Body of pancreas (tissue), 4 donors: ENCODE data around the gene LRSAM1. TPM values are rescaled to one million over a fixed set of nuclear protein-coding genes. Genes with fewer than 3 reads are reported as not detected.

Experiments
- ATAC-seq: fragments of 150-250 bp; one replicate; pipeline ENCODE4 v1.9.1; 2016
- DNase-seq, 4 donors: peaks; one replicate each; pipeline ENCODE4 v3.0.0-alpha.2; 2019
- H3K27ac ChIP-seq, 4 donors: fragments of 200-600 bp; sonication (generic); 1 replicate in 3 of 4; 2 replicates in 1 of 4; pipeline versions ENCODE4 v1.5.1 to v1.6.1; 2016 to 2019; ENCODE audit warnings: mild to moderate bottlenecking in 1 of 4, mixed read lengths in 1 of 4, moderate library complexity in 1 of 4
- H3K27me3 ChIP-seq, 2 donors: fragments of 200-600 bp; sonication (generic); one replicate each; pipeline ENCODE4 v1.6.0; 2016; ENCODE audit warnings: mild to moderate bottlenecking in 1 of 2
- H3K36me3 ChIP-seq, 2 donors: fragments of 200-600 bp; sonication (generic); replicated peaks in 1 of 2; 2 replicates each; pipeline ENCODE4 v1.5.1; 2016; ENCODE audit warnings: low read depth in 2 of 2; ENCODE audit not compliant: insufficient read depth in 1 of 2
- H3K4me1 ChIP-seq: fragments of 200-600 bp; sonication (generic); one replicate; pipeline ENCODE4 v1.6.0; 2016
- H3K4me3 ChIP-seq, 2 donors: fragments of 200-600 bp; sonication (generic); 1 replicate in 1 of 2; 2 replicates in 1 of 2; pipeline ENCODE4 v1.5.1; 2016 to 2019
- H3K9me3 ChIP-seq, 3 donors: fragments of 200-600 bp; sonication (generic); 1 replicate in 2 of 3; 2 replicates in 1 of 3; pipeline ENCODE4 v1.5.1; 2016
- POLR2A ChIP-seq, 3 donors: fragments of 450-650 bp; IDR thresholded peaks; one replicate each; pipeline ENCODE4 v1.6.1; 2016; ENCODE audit warnings: antibody characterized with exemption in 3 of 3, mild to moderate bottlenecking in 2 of 3
- WGBS, 2 donors: methylation state at CpG; one replicate each; pipeline ENCODE4 v1.1.5; 2017; 5-methylcytosine and 5-hydroxymethylcytosine counted together
- intact Hi-C: fragments of 100-400 bp; cut with DNase I; formaldehyde crosslinking; loops from one replicate; pipeline ENCODE4 v1.15.1; 2023
- total RNA-seq, 2 donors: library from RNA; depleted of rRNA; stranded (reverse); fragments of >200 nt; gene quantifications; one replicate each; pipeline ENCODE4 v1.1.0, GENCODE V29; 2016
- TF ChIP-seq, protein P1 (sequence below), 7 experiments: fragments of 450-650 bp in 4 of 7; fragments of 200-600 bp in 3 of 7; sonication (generic) in 3 of 7; IDR thresholded peaks; one replicate each; pipeline ENCODE4 v1.5.1; 2016 to 2019; ENCODE audit warnings: antibody characterized with exemption in 7 of 7

LRSAM1 gene
- total RNA-seq, 2 donors from 2014 or later = 9.6 to 26.0 TPM

DNA sequence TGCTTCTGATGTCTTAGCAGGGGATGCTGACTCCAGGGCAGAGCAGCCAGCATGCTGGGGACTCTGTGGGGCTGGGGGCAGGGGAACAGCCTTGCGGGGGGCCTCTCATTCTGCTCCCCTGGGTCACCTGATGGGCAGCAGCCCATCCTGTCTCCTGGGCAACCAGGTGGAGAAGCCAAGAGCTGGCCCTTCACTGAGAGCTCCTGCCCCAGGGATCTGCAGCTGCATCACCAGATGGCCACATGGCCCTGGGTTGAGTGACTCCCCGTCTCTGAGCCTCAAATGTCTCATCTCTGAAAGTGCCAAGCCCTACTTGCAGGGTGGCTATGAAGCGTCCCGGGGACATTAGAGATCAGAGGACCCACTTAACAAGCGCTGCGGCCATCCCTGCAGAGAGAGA lies 49.1 kb downstream of the LRSAM1 start:
- TF ChIP-seq, protein P1, sequence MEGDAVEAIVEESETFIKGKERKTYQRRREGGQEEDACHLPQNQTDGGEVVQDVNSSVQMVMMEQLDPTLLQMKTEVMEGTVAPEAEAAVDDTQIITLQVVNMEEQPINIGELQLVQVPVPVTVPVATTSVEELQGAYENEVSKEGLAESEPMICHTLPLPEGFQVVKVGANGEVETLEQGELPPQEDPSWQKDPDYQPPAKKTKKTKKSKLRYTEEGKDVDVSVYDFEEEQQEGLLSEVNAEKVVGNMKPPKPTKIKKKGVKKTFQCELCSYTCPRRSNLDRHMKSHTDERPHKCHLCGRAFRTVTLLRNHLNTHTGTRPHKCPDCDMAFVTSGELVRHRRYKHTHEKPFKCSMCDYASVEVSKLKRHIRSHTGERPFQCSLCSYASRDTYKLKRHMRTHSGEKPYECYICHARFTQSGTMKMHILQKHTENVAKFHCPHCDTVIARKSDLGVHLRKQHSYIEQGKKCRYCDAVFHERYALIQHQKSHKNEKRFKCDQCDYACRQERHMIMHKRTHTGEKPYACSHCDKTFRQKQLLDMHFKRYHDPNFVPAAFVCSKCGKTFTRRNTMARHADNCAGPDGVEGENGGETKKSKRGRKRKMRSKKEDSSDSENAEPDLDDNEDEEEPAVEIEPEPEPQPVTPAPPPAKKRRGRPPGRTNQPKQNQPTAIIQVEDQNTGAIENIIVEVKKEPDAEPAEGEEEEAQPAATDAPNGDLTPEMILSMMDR (IDR thresholded peaks at IDR 0.05) = no peak
- TF ChIP-seq POLR2A (IDR thresholded peaks at IDR 0.05) = no peak
- intact Hi-C loops = no loop called here

DNA sequence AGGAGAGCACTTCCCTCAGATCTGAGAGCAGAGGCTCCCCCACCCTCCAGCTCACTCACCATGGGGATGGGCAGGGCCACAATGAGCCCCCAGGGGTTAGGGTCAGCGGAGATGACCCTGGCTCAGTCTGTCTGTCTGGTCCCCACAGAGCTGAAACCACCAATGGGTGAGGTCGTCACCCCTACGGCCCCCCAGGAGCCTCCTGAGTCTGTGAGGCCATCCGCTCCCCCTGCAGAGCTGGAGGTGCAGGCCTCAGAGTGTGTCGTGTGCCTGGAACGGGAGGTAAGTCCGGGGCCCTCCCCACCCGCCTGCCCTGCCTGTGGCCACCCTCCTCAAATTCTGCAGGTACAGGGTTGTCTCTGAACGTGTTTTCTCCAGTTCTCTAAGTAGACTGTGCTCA lies 49.6 kb downstream of the LRSAM1 start:
- Histone ChIP-seq H3K36me3 (peaks cover 8 to 15% of the 10 kb centered on the region in 2 donors), H3K4me3 (no peak overlapping the region), H3K27ac (no peak overlapping the region), H3K9me3 (no peaks in the 10 kb centered on the region), H3K4me1 (peaks cover 6% of the 10 kb centered on the region), H3K27me3 (no peaks in the 10 kb centered on the region)
- intact Hi-C loops = no loop called here
- DNase-seq = no peak
- TF ChIP-seq POLR2A (IDR thresholded peaks at IDR 0.05) = no peak
- TF ChIP-seq, protein P1 (IDR thresholded peaks at IDR 0.05) = no peak
- WGBS, 2 donors = 75 to 90% methylated on average over 2 to 8 of the region's 9 CpGs
- ATAC-seq = no peak

More for the DNA sequence above, 49.1 kb downstream of the LRSAM1 start:
- no peaks in the 10 kb centered on the region for H3K27me3 ChIP-seq
- ATAC-seq = no peak
- WGBS, 2 donors = 85 to 88% methylated on average over 5 to 6 of the region's 6 CpGs
- no peaks in the 10 kb centered on the region for H3K9me3 ChIP-seq
- no peak overlapping the region for H3K27ac ChIP-seq
- peaks cover 10% of the 10 kb centered on the region for H3K4me1 ChIP-seq
- no peak overlapping the region for H3K4me3 ChIP-seq
- peak in 1 of 4 donors; percentile 42 for DNase-seq
- H3K36me3 ChIP-seq = peaks cover 8 to 15% of the 10 kb centered on the region in 2 donors

- WGBS, 2 donors = 90 to 91% methylated on average over 12 of the region's 12 CpGs
- Histone ChIP-seq H3K9me3 (no peaks in the 10 kb centered on the region), H3K27me3 (no peaks in the 10 kb centered on the region), H3K4me3 (no peak overlapping the region), H3K27ac (no peak overlapping the region), H3K4me1 (no peaks in the 10 kb centered on the region), H3K36me3 (peaks cover 11 to 19% of the 10 kb centered on the region in 2 donors)
- TF ChIP-seq, protein P1 (IDR thresholded peaks at IDR 0.05) = no peak
- TF ChIP-seq POLR2A (IDR thresholded peaks at IDR 0.05) = no peak
- intact Hi-C loops = no loop called here
- no peak for DNase-seq
- no peak for ATAC-seq
Measured at GRCh38 chr9:127501821-127502343, 50.6 kb downstream of the LRSAM1 start.

DNA sequence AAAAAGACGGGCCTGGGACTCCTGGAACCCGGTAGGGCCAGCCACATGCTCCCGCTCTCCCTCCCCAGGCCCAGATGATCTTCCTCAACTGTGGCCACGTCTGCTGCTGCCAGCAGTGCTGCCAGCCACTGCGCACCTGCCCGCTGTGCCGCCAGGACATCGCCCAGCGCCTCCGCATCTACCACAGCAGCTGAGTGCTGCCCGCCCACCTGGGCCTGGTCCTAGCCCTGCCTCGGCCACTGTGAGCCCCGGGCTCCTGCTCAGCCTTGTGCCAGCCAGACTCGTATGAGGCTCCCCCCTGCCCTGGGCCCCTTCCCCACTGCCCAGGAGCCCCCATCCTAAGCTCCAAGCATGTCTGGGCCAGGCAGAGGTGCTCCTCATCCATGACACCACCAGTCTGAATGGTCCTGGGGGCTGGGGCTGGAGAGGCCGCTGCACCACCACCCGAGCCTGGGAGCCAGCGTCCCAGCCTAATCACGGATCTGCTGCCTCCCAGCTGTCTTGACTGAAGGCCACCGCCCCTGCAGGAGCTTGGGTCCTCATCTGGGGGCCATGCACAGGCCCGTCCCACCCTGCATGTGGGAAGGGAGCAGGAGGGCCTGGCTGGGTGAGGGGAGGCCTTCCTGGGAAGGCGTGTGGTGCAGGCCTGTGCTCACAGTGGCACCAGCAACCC lies 51.5 kb downstream of the LRSAM1 start:
- Histone ChIP-seq H3K4me1 (no peaks in the 10 kb centered on the region), H3K27ac (no peak overlapping the region), H3K36me3 (peaks cover 19 to 28% of the 10 kb centered on the region in 2 donors), H3K4me3 (no peak overlapping the region), H3K27me3 (no peaks in the 10 kb centered on the region), H3K9me3 (no peaks in the 10 kb centered on the region)
- intact Hi-C loops = no loop called here
- 90% methylated on average over 12 to 19 of the region's 21 CpGs for WGBS, 2 donors
- ATAC-seq = no peak
- DNase-seq = no peak
- no peak for TF ChIP-seq POLR2A (IDR thresholded peaks at IDR 0.05)
- TF ChIP-seq, protein P1 (IDR thresholded peaks at IDR 0.05) = no peak
